A673 (cell line): ENCODE data around the gene IGFBP4. TPM values are rescaled to one million over a fixed set of nuclear protein-coding genes. Genes with fewer than 3 reads are reported as not detected.

Source experiments
- BruUV-seq: library from RNA; stranded (reverse); fragments of 400-500 nt; replicated peaks from 2 replicates; lab custom pipeline; 2021; lab: Mats Ljungman, UMichigan
- CTCF ChIA-PET: fragments of 300-600 bp; sonication (Branson Sonifier 250); formaldehyde crosslinking; loops from one replicate; lab custom pipeline; 2022; ENCODE audit warnings: antibody characterized with exemption; lab: Charles Lee
- POLR2A ChIA-PET: fragments of 300-600 bp; sonication (Branson Sonifier 250); formaldehyde crosslinking; loops from one replicate; lab custom pipeline; 2022; ENCODE audit warnings: antibody characterized with exemption; ENCODE audit not compliant: low non-redundant PET; lab: Charles Lee
- DNase-seq: peaks from one replicate; pipeline ENCODE4 v3.0.0-alpha.2; 2015; ENCODE audit warnings: low spot score
- H3K27ac ChIP-seq: fragments of 200-600 bp; sonication (generic); 2 replicates; pipeline ENCODE4 v1.5.1; 2016; ENCODE audit warnings: mixed run types, low read depth, mild to moderate bottlenecking, mixed read lengths, antibody characterized with exemption, low read length; ENCODE audit not compliant: poor library complexity, severe bottlenecking
- H3K27me3 ChIP-seq: fragments of 200-600 bp; sonication (generic); replicated peaks from 2 replicates; pipeline ENCODE4 v1.6.1; 2017; ENCODE audit warnings: mixed run types, low read depth, mild to moderate bottlenecking, mixed read lengths, antibody characterized with exemption, low read length; ENCODE audit not compliant: insufficient read depth, poor library complexity
- H3K36me3 ChIP-seq: fragments of 200-600 bp; sonication (generic); 2 replicates; pipeline ENCODE4 v1.6.1; 2016; ENCODE audit warnings: mixed run types, mild to moderate bottlenecking, mixed read lengths, antibody characterized with exemption, low read length; ENCODE audit not compliant: insufficient read depth, poor library complexity, severe bottlenecking
- H3K4me1 ChIP-seq: fragments of 200-600 bp; sonication (generic); 2 replicates; pipeline ENCODE4 v1.6.1; 2017; ENCODE audit warnings: mixed run types, mild to moderate bottlenecking, mixed read lengths, antibody characterized with exemption, low read length; ENCODE audit not compliant: insufficient read depth, poor library complexity, severe bottlenecking
- H3K4me3 ChIP-seq: fragments of 200-600 bp; sonication (generic); 2 replicates; pipeline ENCODE4 v1.5.1; 2016; ENCODE audit warnings: low read depth, mixed run types, mild to moderate bottlenecking, mixed read lengths, low read length; ENCODE audit not compliant: poor library complexity, severe bottlenecking
- H3K9me3 ChIP-seq: fragments of 200-600 bp; sonication (generic); 2 replicates; pipeline ENCODE4 v1.6.1; 2016; ENCODE audit warnings: mixed run types, low read depth, mild to moderate bottlenecking, mixed read lengths, antibody characterized with exemption, low read length; ENCODE audit not compliant: poor library complexity, severe bottlenecking
- EZH2 ChIP-seq: fragments of 200-600 bp; sonication (generic); IDR thresholded peaks from 2 replicates; pipeline ENCODE4 v1.6.1; 2017; ENCODE audit warnings: borderline replicate concordance, low read depth, mild to moderate bottlenecking, mixed read lengths, antibody characterized with exemption, low read length; ENCODE audit not compliant: poor library complexity, severe bottlenecking
- intact Hi-C: fragments of 100-400 bp; cut with micrococcal nuclease; formaldehyde crosslinking; loops from one replicate; pipeline ENCODE4 v1.10.0; 2022; ENCODE audit not compliant: unreplicated experiment
- total RNA-seq: library from RNA; stranded (reverse); gene quantifications from 2 replicates; pipeline ENCODE4 v1.2.3, GENCODE V29; 2021
- TF ChIP-seq, protein P1 (sequence below): fragments of 300-800, 200-600 bp; sonication (generic); conservative IDR thresholded peaks from 2 replicates; pipeline ENCODE4 v1.5.1; 2017; ENCODE audit warnings: low read depth, mild to moderate bottlenecking, antibody characterized with exemption, low read length, moderate library complexity, mixed read lengths

The IGFBP4 gene
- total RNA-seq, 1 experiment from 2014 or later, result 4.8 TPM

DNA sequence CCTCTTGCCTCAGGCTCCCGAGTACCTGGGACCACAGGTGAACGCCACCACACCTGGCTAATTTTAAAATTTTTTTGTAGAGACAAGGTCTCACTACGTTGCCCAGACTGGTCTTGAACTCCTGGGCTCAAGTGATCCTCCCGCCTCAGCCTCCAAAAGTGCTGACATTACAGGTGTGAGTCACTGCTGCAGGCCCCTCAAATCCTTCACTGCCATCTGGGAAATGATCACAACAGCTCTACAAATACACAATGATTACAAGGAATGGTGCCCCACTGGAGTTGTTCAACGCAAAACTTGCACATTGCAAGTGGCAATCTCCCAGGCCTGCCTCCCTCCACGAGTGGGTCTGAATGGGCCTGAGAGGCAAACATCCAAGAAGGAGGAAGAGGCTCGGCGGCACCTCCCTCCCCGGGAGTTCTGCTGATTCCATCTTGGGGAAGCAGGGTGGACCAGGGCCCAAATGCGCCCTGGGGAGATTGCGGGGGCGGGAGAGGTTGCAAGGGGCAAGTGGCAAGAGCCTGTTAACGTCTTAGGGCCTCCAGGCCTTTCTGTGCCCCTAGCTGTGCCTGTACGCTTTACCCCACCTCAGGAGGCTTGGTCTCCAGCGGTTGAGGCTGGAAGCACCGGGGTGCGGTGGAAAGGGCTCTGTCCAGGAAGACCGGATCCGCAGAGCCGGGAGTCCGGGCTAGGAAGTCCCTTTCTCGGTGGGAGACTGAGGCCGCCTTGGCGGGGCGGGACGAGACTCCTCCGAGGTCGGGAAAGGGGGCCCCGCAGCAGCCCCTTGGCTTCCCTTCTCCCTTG is 656 bp upstream of the IGFBP4 start:
- Histone ChIP-seq H3K4me1 (no peaks in the 10 kb centered on the region), H3K4me3 (peak overlapping the region; percentile 44), H3K27ac (no peak overlapping the region), H3K36me3 (no peaks in the 10 kb centered on the region), H3K27me3 (no peaks in the 10 kb centered on the region), H3K9me3 (no peaks in the 10 kb centered on the region)
- TF ChIP-seq EZH2, result no peak
- TF ChIP-seq, protein P1, sequence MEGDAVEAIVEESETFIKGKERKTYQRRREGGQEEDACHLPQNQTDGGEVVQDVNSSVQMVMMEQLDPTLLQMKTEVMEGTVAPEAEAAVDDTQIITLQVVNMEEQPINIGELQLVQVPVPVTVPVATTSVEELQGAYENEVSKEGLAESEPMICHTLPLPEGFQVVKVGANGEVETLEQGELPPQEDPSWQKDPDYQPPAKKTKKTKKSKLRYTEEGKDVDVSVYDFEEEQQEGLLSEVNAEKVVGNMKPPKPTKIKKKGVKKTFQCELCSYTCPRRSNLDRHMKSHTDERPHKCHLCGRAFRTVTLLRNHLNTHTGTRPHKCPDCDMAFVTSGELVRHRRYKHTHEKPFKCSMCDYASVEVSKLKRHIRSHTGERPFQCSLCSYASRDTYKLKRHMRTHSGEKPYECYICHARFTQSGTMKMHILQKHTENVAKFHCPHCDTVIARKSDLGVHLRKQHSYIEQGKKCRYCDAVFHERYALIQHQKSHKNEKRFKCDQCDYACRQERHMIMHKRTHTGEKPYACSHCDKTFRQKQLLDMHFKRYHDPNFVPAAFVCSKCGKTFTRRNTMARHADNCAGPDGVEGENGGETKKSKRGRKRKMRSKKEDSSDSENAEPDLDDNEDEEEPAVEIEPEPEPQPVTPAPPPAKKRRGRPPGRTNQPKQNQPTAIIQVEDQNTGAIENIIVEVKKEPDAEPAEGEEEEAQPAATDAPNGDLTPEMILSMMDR, result no peak
- intact Hi-C loops, result loop anchor here (10.0 kb wide), 1 partner anchor 92 kb away; no protein-coding TSS in a partner anchor
- DNase-seq, result no peak
- CTCF ChIA-PET, result interaction anchor here (0.6 to 1.6 kb wide), 3 partner anchors 34 to 484 kb away, joined by 3 to 8 read pairs (median 4); no protein-coding TSS in a partner anchor
- no TSS peak for BruUV-seq
- POLR2A ChIA-PET, result no interaction called here

DNA sequence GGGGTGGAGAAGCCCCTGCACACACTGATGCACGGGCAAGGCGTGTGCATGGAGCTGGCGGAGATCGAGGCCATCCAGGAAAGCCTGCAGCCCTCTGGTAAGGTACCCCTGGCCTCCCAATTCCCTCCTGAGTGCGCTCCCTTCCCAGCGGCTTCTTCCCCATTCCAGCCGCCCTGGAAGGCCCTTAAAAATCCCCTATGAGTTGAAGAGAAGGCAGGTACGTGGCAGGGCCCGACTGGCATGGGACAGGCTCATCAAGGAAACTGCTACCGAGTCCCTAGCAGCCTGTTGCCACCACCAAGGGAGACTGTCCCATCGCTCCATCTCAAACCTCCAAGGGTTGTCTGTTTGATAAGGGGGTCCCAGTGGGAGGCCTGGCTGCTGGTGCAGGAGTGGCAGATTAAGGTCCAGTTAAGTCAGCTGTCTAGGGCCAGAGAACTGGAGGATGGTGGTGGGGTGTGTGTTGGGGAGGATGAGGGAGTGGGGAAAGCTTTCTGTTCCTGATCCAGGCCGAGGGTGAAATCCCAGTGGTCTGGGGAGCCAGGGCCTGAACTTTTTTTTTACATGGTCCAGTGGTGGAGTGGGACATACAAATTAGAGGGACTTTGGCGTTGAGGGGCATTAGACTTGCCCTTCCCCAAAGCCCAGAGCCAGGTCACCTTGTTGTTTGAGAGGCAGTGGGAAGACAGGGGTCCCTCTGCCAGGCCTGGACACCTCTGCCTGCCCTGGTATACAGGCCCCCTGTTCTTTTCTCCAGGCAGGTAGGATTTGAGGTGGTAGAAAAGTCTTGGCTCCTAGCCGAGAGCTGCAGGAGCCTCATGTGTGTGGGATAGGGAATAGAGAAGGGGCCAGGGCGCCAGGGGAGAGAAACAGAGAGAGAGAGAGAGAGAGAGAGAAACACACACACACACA is 994 bp downstream of the IGFBP4 start:
- TF ChIP-seq EZH2, result no peak
- TF ChIP-seq, protein P1, result no peak
- Histone ChIP-seq H3K36me3 (no peaks in the 10 kb centered on the region), H3K27me3 (no peaks in the 10 kb centered on the region), H3K4me3 (peak overlapping the region; percentile 44), H3K27ac (no peak overlapping the region), H3K4me1 (no peaks in the 10 kb centered on the region), H3K9me3 (no peaks in the 10 kb centered on the region)
- intact Hi-C loops, result loop anchor here (10.0 kb wide), 1 partner anchor 91 kb away; no protein-coding TSS in a partner anchor
- POLR2A ChIA-PET, result interaction anchor here (0.5 kb wide), 1 partner anchor 22 kb away, joined by 11 read pairs; no protein-coding TSS in a partner anchor
- BruUV-seq, result no TSS peak
- CTCF ChIA-PET, result interaction anchor here (1.6 kb wide), 1 partner anchor 89 kb away, joined by 4 read pairs; no protein-coding TSS in a partner anchor
- no peak for DNase-seq
